HT-29 (cell line): Measurements from ENCODE around the gene EEPD1. TPM values are rescaled to one million over a fixed set of nuclear protein-coding genes. Genes with fewer than 3 reads are reported as not detected.
A peak's percentile ranks its signal among the peaks of the same experiment; 100 is the strongest.

Experiments used
- DNase-seq: peaks from one replicate; pipeline ENCODE4 v3.0.0-alpha.2; 2015; ENCODE audit warnings: low spot score
- total RNA-seq: library from RNA; depleted of rRNA; stranded (reverse); fragments of >200 nt; shearing (Covaris generic); gene quantifications from 2 replicates; pipeline ENCODE4 v1.2.3, GENCODE V29; 2014

EEPD1 gene
- total RNA-seq, 1 experiment from 2014 or later: 44.7 TPM

- no peak for DNase-seq
Observed at GRCh38 chr7:36279200-36279925, 126.3 kb downstream of the EEPD1 start.

- no peak for DNase-seq
Observed at GRCh38 chr7:36279926-36280315, 126.9 kb downstream of the EEPD1 start.

- peak; percentile 81 for DNase-seq
Observed at GRCh38 chr7:36280840-36281812, 128.1 kb downstream of the EEPD1 start.

GRCh38 chr7:36281945-36282717, 129.1 kb downstream of the EEPD1 start:
- peak; percentile 36 for DNase-seq

GRCh38 chr7:36283181-36283580, 130.1 kb downstream of the EEPD1 start:
- no peak for DNase-seq

GRCh38 chr7:36283711-36284130, 130.7 kb downstream of the EEPD1 start:
- no peak for DNase-seq

GRCh38 chr7:36284456-36285090, 131.5 kb downstream of the EEPD1 start:
- no peak for DNase-seq

- DNase-seq: no peak
Observed at GRCh38 chr7:36285276-36285675, 132.2 kb downstream of the EEPD1 start.

GRCh38 chr7:36286226-36286625, 133.2 kb downstream of the EEPD1 start:
- no peak for DNase-seq

GRCh38 chr7:36286688-36287087, 133.6 kb downstream of the EEPD1 start:
- no peak for DNase-seq

GRCh38 chr7:36287371-36288241, 134.6 kb downstream of the EEPD1 start:
- DNase-seq: peak; percentile 78

- no peak for DNase-seq
Observed at GRCh38 chr7:36288501-36288900, 135.4 kb downstream of the EEPD1 start.

GRCh38 chr7:36289833-36290661, 137.0 kb downstream of the EEPD1 start:
- peak; percentile 95 for DNase-seq

GRCh38 chr7:36291387-36292316, 138.6 kb downstream of the EEPD1 start:
- DNase-seq: peak; percentile 97

- DNase-seq: no peak
Observed at GRCh38 chr7:36295090-36295489, 142.0 kb downstream of the EEPD1 start.

- DNase-seq: no peak
Observed at GRCh38 chr7:36296284-36296683, 143.2 kb downstream of the EEPD1 start.

- DNase-seq: no peak
Observed at GRCh38 chr7:36297364-36298009, 144.4 kb downstream of the EEPD1 start.

GRCh38 chr7:36298106-36298505, 145.1 kb downstream of the EEPD1 start:
- DNase-seq: no peak
